GM12878 (cell line): ENCODE measurements around the gene ARHGAP44. TPM values are rescaled to one million over a fixed set of nuclear protein-coding genes. Genes with fewer than 3 reads are reported as not detected.

Source experiments
- ATAC-seq: fragments of 200-7000 bp; cut with Tn5 transposase; 3 replicates; pipeline ENCODE4 v1.9.1; 2020; ENCODE audit warnings: mild to moderate bottlenecking, moderate library complexity
- BruUV-seq: library from RNA; stranded (reverse); fragments of 400-500 nt; replicated peaks from 2 replicates; lab custom pipeline; 2021; lab: Mats Ljungman, UMichigan
- CTCF ChIA-PET: fragments of 300-600 bp; sonication (Branson Sonifier 250); formaldehyde crosslinking; extraction: SDS; loops from one replicate; lab custom pipeline; 2021; ENCODE audit warnings: inconsistent platforms; lab: Yijun Ruan, JAX
- POLR2A ChIA-PET: fragments of 350-600 bp; formaldehyde crosslinking; extraction: SDS; loops from one replicate; lab custom pipeline; 2021; ENCODE audit warnings: inconsistent platforms; lab: Charles Lee
- RAD21 ChIA-PET: fragments of 300-600 bp; sonication (Branson Sonifier 250); formaldehyde crosslinking; loops from one replicate; lab custom pipeline; 2023; ENCODE audit warnings: antibody characterized with exemption; ENCODE audit not compliant: unreplicated experiment; lab: Charles Lee
- SMC1A ChIA-PET: fragments of 300-600 bp; sonication (Branson Sonifier 250); formaldehyde crosslinking; loops from one replicate; lab custom pipeline; 2023; ENCODE audit not compliant: unreplicated experiment, uncharacterized antibody; lab: Charles Lee
- DNase-seq: peaks from one replicate; pipeline ENCODE4 v3.0.0-alpha.2; 2011; ENCODE audit warnings: low read depth, low spot score
- FAIRE-seq: peaks from 3 replicates; lab custom pipeline; 2011; peaks lifted over from hg19 to GRCh38; lab: Jason Lieb, UNC
- H2AFZ ChIP-seq: 2 replicates; pipeline ENCODE4 v1.6.0; 2011; ENCODE audit warnings: low read depth, low read length, control low read depth; ENCODE audit not compliant: control insufficient read depth
- H3K27ac ChIP-seq: 2 replicates; pipeline ENCODE4 v1.5.1; 2011; ENCODE audit warnings: control low read depth; ENCODE audit not compliant: control insufficient read depth, insufficient read depth
- H3K27me3 ChIP-seq, 2 experiments: replicated peaks in 1 of 2; 2 replicates each; pipeline versions ENCODE4 v1.6.0 to v1.6.1; 2011; ENCODE audit warnings: low read length in 1 of 2; ENCODE audit not compliant: control insufficient read depth in 2 of 2, insufficient read depth in 2 of 2
- H3K36me3 ChIP-seq, 2 experiments: 2 replicates each; pipeline ENCODE4 v1.5.1; 2011; ENCODE audit warnings: low read length in 1 of 2; ENCODE audit not compliant: control insufficient read depth in 2 of 2, insufficient read depth in 2 of 2
- H3K4me1 ChIP-seq: 2 replicates; pipeline ENCODE4 v1.6.1; 2011; ENCODE audit warnings: mild to moderate bottlenecking, low read length, moderate library complexity, mixed read lengths; ENCODE audit not compliant: control insufficient read depth, insufficient read depth
- H3K4me2 ChIP-seq: 2 replicates; pipeline ENCODE4 v1.6.0; 2011; ENCODE audit warnings: control low read depth; ENCODE audit not compliant: control insufficient read depth, insufficient read depth
- H3K4me3 ChIP-seq: fragments of 200-600 bp; sonication (generic); 2 replicates; pipeline ENCODE4 v1.5.1; 2016
- H3K79me2 ChIP-seq: 2 replicates; pipeline ENCODE4 v1.6.0; 2011; ENCODE audit warnings: low read length; ENCODE audit not compliant: control insufficient read depth, insufficient read depth
- H3K9ac ChIP-seq: 2 replicates; pipeline ENCODE4 v1.8.0; 2011; ENCODE audit warnings: low read length, control low read depth, mixed read lengths; ENCODE audit not compliant: control insufficient read depth, insufficient read depth
- H3K9me3 ChIP-seq: replicated peaks from 3 replicates; pipeline ENCODE4 v1.5.1; 2011; ENCODE audit warnings: mild to moderate bottlenecking, low read length; ENCODE audit not compliant: control insufficient read depth, insufficient read depth
- H4K20me1 ChIP-seq: 2 replicates; pipeline ENCODE4 v1.6.0; 2011; ENCODE audit not compliant: control insufficient read depth, insufficient read depth
- CBX5 ChIP-seq: sonication (generic); IDR thresholded peaks from 2 replicates; pipeline ENCODE4 v1.6.1; 2016; ENCODE audit warnings: low read depth, moderate library complexity, mild to moderate bottlenecking, inconsistent platforms
- EED ChIP-seq: sonication (generic); IDR thresholded peaks from 2 replicates; pipeline ENCODE4 v1.6.1; 2016; ENCODE audit warnings: antibody characterized with exemption, low read depth
- FOS ChIP-seq: IDR thresholded peaks from 3 replicates; pipeline ENCODE4 v1.6.1; 2011; ENCODE audit warnings: borderline replicate concordance; ENCODE audit not compliant: insufficient read length; ENCODE audit errors: extremely low read depth
- FOXK2 ChIP-seq: fragments of 450-650 bp; IDR thresholded peaks from 2 replicates; pipeline ENCODE4 v1.6.1; 2017; ENCODE audit warnings: mild to moderate bottlenecking, moderate library complexity
- GATAD2B ChIP-seq: fragments of 450-650 bp; conservative IDR thresholded peaks from 2 replicates; pipeline ENCODE4 v1.6.1; 2017; ENCODE audit warnings: low read depth, mild to moderate bottlenecking, moderate library complexity
- IKZF1 ChIP-seq: fragments of 450-650 bp; conservative IDR thresholded peaks from 2 replicates; pipeline ENCODE4 v1.6.1; 2017; ENCODE audit warnings: antibody characterized with exemption, mild to moderate bottlenecking
- KDM1A ChIP-seq: fragments of 200-600 bp; sonication (generic); IDR thresholded peaks from 2 replicates; pipeline ENCODE4 v1.6.1; 2016; ENCODE audit warnings: borderline replicate concordance
- LARP7 ChIP-seq: fragments of 450-650 bp; IDR thresholded peaks from 2 replicates; pipeline ENCODE4 v1.6.1; 2017; ENCODE audit warnings: mild to moderate bottlenecking
- NBN ChIP-seq: fragments of 450-650 bp; IDR thresholded peaks from 2 replicates; pipeline ENCODE4 v1.6.1; 2016
- RAD21 ChIP-seq: IDR thresholded peaks from 2 replicates; pipeline ENCODE4 v1.6.1; 2011; ENCODE audit warnings: mild to moderate bottlenecking, low read depth, low read length, moderate library complexity; ENCODE audit not compliant: insufficient read depth
- TAF1 ChIP-seq: IDR thresholded peaks from 2 replicates; pipeline ENCODE4 v1.6.1; 2011; ENCODE audit warnings: mild to moderate bottlenecking, low read depth, low read length, borderline replicate concordance
- TARDBP ChIP-seq: IDR thresholded peaks from 2 replicates; pipeline ENCODE4 v1.6.1; 2016; ENCODE audit warnings: borderline replicate concordance
- TCF12 ChIP-seq: IDR thresholded peaks from 2 replicates; pipeline ENCODE4 v1.6.1; 2011; ENCODE audit warnings: low read depth, mild to moderate bottlenecking, low read length
- WGBS: methylation state at CpG from one replicate; pipeline ENCODE4 v1.1.6; 2016; ENCODE audit warnings: low lambda C conversion rate; ENCODE audit not compliant: insufficient replicate concordance, insufficient coverage; ENCODE audit errors: missing lambda C conversion rate; 5-methylcytosine and 5-hydroxymethylcytosine counted together
- in situ Hi-C: fragments of 300-500 bp; cut with MboI; formaldehyde crosslinking; loops from 9 replicates; pipeline ENCODE4 v1.14.3; 2018; ENCODE audit warnings: mixed read lengths
- intact Hi-C: fragments of 100-400 bp; cut with micrococcal nuclease; formaldehyde crosslinking; loops from one replicate; pipeline ENCODE4 v1.14.2; 2022; ENCODE audit not compliant: unreplicated experiment
- polyA plus RNA-seq, 11 experiments: library from polyadenylated mRNA; depleted of rRNA in 4 of 11; unstranded in 6 of 11; stranded (reverse) in 5 of 11; fragments of >200 nt; fragmentation: Nextera tagmentation in 4 of 11; fragmentation: Illumina TruSeq in 1 of 11; extraction: Ambion mirVana in 4 of 11; extraction: Trizol in 1 of 11; gene quantifications; 1 replicate in 1 of 11; 2 replicates in 10 of 11; pipeline versions ENCODE4 v1.2.1 to v1.2.3, GENCODE V29; 2011 to 2016; ENCODE audit warnings: inconsistent platforms in 2 of 11, missing spikeins in 2 of 11, low read depth in 1 of 11
- total RNA-seq, 4 experiments: library from RNA; depleted of rRNA in 3 of 4; stranded (reverse); fragments of >200 nt in 3 of 4; fragmentation: Illumina TruSeq in 1 of 4; extraction: Trizol in 1 of 4; gene quantifications; 2 replicates each; pipeline versions ENCODE4 v1.2.1 to v1.2.3, GENCODE V29; 2013 to 2021
- TF ChIP-seq, protein P1 (sequence below): IDR thresholded peaks from 2 replicates; pipeline ENCODE4 v1.6.1; 2012; ENCODE audit warnings: improper control_type of control experiment, low read depth, low read length; ENCODE audit not compliant: insufficient replicate concordance
- TF ChIP-seq, protein P2 (sequence below): fragments of 450-650 bp; IDR thresholded peaks from 2 replicates; pipeline ENCODE4 v1.6.1; 2016; ENCODE audit warnings: mild to moderate bottlenecking
- TF ChIP-seq, protein P3 (sequence below): IDR thresholded peaks from 2 replicates; pipeline ENCODE4 v1.6.1; 2012; ENCODE audit warnings: mild to moderate bottlenecking, low read depth, low read length

The ARHGAP44 gene
- total and polyA plus RNA-seq, 10 of the 15 experiments (the other 5 are each of a cell fraction or from before 2014, with no cell fraction given): 0.11 to 1.2 (median 0.48) TPM

DNA sequence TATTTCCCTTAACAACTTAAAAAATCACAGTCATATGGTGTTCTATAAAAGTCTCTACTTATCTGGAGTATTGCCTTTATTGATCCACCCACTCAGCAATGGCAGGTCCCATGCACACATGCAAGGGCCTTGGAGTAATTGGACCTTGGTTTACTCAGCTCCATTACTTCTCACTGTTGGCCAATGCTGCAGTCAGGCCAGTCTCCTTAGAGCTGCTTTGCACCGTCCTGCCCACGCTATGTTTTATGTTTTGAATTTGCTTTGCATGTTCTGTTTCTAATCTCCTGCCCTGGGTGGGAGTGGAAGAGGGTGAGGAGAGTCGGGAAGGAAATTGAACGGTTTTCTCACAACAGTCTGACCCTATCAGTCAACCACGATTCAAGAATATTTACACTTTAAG, 23.6 kb downstream of the ARHGAP44 start (continued):
- TF ChIP-seq, protein P1, sequence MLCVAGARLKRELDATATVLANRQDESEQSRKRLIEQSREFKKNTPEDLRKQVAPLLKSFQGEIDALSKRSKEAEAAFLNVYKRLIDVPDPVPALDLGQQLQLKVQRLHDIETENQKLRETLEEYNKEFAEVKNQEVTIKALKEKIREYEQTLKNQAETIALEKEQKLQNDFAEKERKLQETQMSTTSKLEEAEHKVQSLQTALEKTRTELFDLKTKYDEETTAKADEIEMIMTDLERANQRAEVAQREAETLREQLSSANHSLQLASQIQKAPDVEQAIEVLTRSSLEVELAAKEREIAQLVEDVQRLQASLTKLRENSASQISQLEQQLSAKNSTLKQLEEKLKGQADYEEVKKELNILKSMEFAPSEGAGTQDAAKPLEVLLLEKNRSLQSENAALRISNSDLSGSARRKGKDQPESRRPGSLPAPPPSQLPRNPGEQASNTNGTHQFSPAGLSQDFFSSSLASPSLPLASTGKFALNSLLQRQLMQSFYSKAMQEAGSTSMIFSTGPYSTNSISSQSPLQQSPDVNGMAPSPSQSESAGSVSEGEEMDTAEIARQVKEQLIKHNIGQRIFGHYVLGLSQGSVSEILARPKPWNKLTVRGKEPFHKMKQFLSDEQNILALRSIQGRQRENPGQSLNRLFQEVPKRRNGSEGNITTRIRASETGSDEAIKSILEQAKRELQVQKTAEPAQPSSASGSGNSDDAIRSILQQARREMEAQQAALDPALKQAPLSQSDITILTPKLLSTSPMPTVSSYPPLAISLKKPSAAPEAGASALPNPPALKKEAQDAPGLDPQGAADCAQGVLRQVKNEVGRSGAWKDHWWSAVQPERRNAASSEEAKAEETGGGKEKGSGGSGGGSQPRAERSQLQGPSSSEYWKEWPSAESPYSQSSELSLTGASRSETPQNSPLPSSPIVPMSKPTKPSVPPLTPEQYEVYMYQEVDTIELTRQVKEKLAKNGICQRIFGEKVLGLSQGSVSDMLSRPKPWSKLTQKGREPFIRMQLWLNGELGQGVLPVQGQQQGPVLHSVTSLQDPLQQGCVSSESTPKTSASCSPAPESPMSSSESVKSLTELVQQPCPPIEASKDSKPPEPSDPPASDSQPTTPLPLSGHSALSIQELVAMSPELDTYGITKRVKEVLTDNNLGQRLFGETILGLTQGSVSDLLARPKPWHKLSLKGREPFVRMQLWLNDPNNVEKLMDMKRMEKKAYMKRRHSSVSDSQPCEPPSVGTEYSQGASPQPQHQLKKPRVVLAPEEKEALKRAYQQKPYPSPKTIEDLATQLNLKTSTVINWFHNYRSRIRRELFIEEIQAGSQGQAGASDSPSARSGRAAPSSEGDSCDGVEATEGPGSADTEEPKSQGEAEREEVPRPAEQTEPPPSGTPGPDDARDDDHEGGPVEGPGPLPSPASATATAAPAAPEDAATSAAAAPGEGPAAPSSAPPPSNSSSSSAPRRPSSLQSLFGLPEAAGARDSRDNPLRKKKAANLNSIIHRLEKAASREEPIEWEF: no peak
- no peak for TF ChIP-seq EED

DNA sequence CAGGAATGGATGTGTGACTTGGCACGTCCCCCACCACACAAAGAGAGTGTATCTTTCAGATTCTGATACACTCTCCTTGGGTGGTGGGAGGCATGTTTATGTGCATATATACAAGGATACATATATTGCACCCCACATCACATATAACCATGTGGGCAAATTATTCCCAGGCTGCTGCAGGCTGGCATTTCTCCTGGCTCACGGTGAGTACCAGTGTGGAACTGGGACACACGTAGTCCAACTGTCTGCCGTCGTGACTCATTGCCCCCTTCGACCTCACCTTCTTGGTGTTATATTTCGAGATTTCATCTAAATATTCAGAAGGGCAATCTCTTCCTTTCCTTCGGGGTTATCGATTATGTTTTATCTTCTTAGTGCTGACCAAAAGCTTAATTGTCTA, 24.4 kb downstream of the ARHGAP44 start:
- intact Hi-C loops (no loop called here), in situ Hi-C loops (no loop called here)
- H3K79me2 ChIP-seq: no peaks in the 10 kb centered on the region
- ATAC-seq: no peak
- H4K20me1 ChIP-seq: no peaks in the 10 kb centered on the region
- ChIA-PET CTCF (no interaction called here), POLR2A (no interaction called here), RAD21 (no interaction called here), SMC1A (no interaction called here)
- DNase-seq: no peak
- no peaks in the 10 kb centered on the region for H3K27me3 ChIP-seq
- WGBS: 76% methylated on average over 9 of the region's 9 CpGs
- H3K4me2 ChIP-seq: no peak overlapping the region
- peaks cover 2% of the 10 kb centered on the region; the same call in 2 of the 3 replicates for H3K9me3 ChIP-seq
- H3K4me1 ChIP-seq: peaks cover 25% of the 10 kb centered on the region
- H3K36me3 ChIP-seq: no peaks in the 10 kb centered on the region
- no peak overlapping the region for H2AFZ ChIP-seq
- no peak overlapping the region for H3K27ac ChIP-seq
- H3K9ac ChIP-seq: no peak overlapping the region
- FAIRE-seq: no peak
- no peak overlapping the region for H3K4me3 ChIP-seq
- BruUV-seq: no TSS peak
- no peak for TF ChIP-seq GATAD2B
- no peak for TF ChIP-seq LARP7
- TF ChIP-seq, protein P2, sequence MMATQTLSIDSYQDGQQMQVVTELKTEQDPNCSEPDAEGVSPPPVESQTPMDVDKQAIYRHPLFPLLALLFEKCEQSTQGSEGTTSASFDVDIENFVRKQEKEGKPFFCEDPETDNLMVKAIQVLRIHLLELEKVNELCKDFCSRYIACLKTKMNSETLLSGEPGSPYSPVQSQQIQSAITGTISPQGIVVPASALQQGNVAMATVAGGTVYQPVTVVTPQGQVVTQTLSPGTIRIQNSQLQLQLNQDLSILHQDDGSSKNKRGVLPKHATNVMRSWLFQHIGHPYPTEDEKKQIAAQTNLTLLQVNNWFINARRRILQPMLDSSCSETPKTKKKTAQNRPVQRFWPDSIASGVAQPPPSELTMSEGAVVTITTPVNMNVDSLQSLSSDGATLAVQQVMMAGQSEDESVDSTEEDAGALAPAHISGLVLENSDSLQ: no peak
- no peak for TF ChIP-seq FOS
- TF ChIP-seq TCF12: no peak
- TF ChIP-seq RAD21: no peak
- TF ChIP-seq FOXK2: no peak
- no peak for TF ChIP-seq KDM1A
- TF ChIP-seq TARDBP: no peak
- no peak for TF ChIP-seq NBN
- TF ChIP-seq IKZF1: no peak
- TF ChIP-seq, protein P3, sequence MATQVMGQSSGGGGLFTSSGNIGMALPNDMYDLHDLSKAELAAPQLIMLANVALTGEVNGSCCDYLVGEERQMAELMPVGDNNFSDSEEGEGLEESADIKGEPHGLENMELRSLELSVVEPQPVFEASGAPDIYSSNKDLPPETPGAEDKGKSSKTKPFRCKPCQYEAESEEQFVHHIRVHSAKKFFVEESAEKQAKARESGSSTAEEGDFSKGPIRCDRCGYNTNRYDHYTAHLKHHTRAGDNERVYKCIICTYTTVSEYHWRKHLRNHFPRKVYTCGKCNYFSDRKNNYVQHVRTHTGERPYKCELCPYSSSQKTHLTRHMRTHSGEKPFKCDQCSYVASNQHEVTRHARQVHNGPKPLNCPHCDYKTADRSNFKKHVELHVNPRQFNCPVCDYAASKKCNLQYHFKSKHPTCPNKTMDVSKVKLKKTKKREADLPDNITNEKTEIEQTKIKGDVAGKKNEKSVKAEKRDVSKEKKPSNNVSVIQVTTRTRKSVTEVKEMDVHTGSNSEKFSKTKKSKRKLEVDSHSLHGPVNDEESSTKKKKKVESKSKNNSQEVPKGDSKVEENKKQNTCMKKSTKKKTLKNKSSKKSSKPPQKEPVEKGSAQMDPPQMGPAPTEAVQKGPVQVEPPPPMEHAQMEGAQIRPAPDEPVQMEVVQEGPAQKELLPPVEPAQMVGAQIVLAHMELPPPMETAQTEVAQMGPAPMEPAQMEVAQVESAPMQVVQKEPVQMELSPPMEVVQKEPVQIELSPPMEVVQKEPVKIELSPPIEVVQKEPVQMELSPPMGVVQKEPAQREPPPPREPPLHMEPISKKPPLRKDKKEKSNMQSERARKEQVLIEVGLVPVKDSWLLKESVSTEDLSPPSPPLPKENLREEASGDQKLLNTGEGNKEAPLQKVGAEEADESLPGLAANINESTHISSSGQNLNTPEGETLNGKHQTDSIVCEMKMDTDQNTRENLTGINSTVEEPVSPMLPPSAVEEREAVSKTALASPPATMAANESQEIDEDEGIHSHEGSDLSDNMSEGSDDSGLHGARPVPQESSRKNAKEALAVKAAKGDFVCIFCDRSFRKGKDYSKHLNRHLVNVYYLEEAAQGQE: no peak
- no peak for TF ChIP-seq TAF1
- no peak for TF ChIP-seq CBX5
